CD4-positive, alpha-beta T cell (primary cell): ENCODE measurements around the gene TSC22D1. TPM values are rescaled to one million over a fixed set of nuclear protein-coding genes. Genes with fewer than 3 reads are reported as not detected.

Experiments
- ATAC-seq: fragments of 200-7000 bp; cut with Tn5 transposase; one replicate; pipeline ENCODE4 v1.10.0; 2022; ENCODE audit warnings: mild to moderate bottlenecking; ENCODE audit not compliant: poor library complexity
- CTCF ChIA-PET: fragments of 350-600 bp; sonication (Branson Sonifier 250); formaldehyde crosslinking; loops from one replicate; lab custom pipeline; 2021; ENCODE audit warnings: antibody characterized with exemption, inconsistent platforms; lab: Charles Lee
- POLR2A ChIA-PET: fragments of 350-600 bp; sonication (Branson Sonifier 250); formaldehyde crosslinking; loops from one replicate; lab custom pipeline; 2021; ENCODE audit warnings: antibody characterized with exemption, inconsistent platforms; lab: Charles Lee
- DNase-seq, 14 experiments: peaks; one replicate each; pipeline ENCODE4 v3.0.0-alpha.2; 2013 to 2020; ENCODE audit warnings: mixed read lengths in 2 of 14
- H3K27ac ChIP-seq, 2 donors: one replicate each; pipeline versions ENCODE4 v1.5.1 to v1.7.0; 2013; ENCODE audit warnings: low read length in 2 of 2, low read depth in 1 of 2, mild to moderate bottlenecking in 1 of 2
- H3K27me3 ChIP-seq, 2 experiments: 1 replicate in 1 of 2; 2 replicates in 1 of 2; pipeline versions ENCODE4 v1.6.1 to v1.7.0; 2013; ENCODE audit warnings: low read length in 2 of 2, control low read depth in 1 of 2, mild to moderate bottlenecking in 1 of 2, moderate library complexity in 1 of 2; ENCODE audit not compliant: insufficient read depth in 2 of 2, control insufficient read depth in 1 of 2
- H3K36me3 ChIP-seq: one replicate; pipeline ENCODE4 v1.6.1; 2013; ENCODE audit warnings: low read length, control low read depth; ENCODE audit not compliant: insufficient read depth
- H3K4me1 ChIP-seq: one replicate; pipeline ENCODE4 v1.6.1; 2013; ENCODE audit warnings: low read length, control low read depth; ENCODE audit not compliant: insufficient read depth
- H3K4me3 ChIP-seq: one replicate; pipeline ENCODE4 v1.5.1; 2013; ENCODE audit warnings: mild to moderate bottlenecking, low read length, moderate library complexity
- H3K9me3 ChIP-seq, 2 experiments: 1 replicate in 1 of 2; 2 replicates in 1 of 2; pipeline versions ENCODE4 v1.6.1 to v1.7.0; 2013; ENCODE audit warnings: low read length in 2 of 2, mild to moderate bottlenecking in 2 of 2, control low read depth in 1 of 2, moderate library complexity in 1 of 2; ENCODE audit not compliant: control insufficient read depth in 1 of 2, insufficient read depth in 1 of 2
- H3K27ac Mint-ChIP-seq: one replicate; pipeline ENCODE4 v1.8.0; 2020; ENCODE audit warnings: mixed read lengths
- H3K27me3 Mint-ChIP-seq: one replicate; pipeline ENCODE4 v1.8.0; 2021; ENCODE audit warnings: mixed read lengths
- H3K36me3 Mint-ChIP-seq: one replicate; pipeline ENCODE4 v1.8.0; 2021; ENCODE audit warnings: low read depth, mixed read lengths
- H3K4me1 Mint-ChIP-seq: one replicate; pipeline ENCODE4 v1.8.0; 2021; ENCODE audit warnings: low read depth, mixed read lengths
- H3K4me3 Mint-ChIP-seq: one replicate; pipeline ENCODE4 v1.8.0; 2020; ENCODE audit warnings: mild to moderate bottlenecking, mixed read lengths
- H3K9me3 Mint-ChIP-seq: one replicate; pipeline ENCODE4 v1.8.0; 2020; ENCODE audit warnings: mixed read lengths
- CTCF ChIP-seq: fragments of 200-600 bp; IDR thresholded peaks from one replicate; pipeline ENCODE4 v1.8.0; 2022; ENCODE audit warnings: antibody characterized with exemption, mild to moderate bottlenecking
- intact Hi-C, 2 experiments: fragments of 100-400 bp; cut with DNase I in 1 of 2; cut with micrococcal nuclease in 1 of 2; formaldehyde crosslinking; loops; one replicate each; pipeline versions ENCODE4 v1.15.1 to v1.9.0; 2023 to 2025; cut with DNase I, micrococcal nuclease
- total RNA-seq, 174 experiments: library from RNA in 2 of 174; stranded (reverse) in 2 of 174; gene quantifications; one replicate each; pipeline ENCODE4 v1.2.3 and lab custom pipeline; 2021 to 2026

TSC22D1 gene
- total RNA-seq, 2 experiments from 2014 or later, result 24.0 to 26.5 TPM

- H3K9me3 Mint-ChIP-seq, result no peaks in the 10 kb centered on the region
- H3K36me3 Mint-ChIP-seq, result no peaks in the 10 kb centered on the region
- CTCF ChIA-PET, result no interaction called here
- Histone ChIP-seq H3K27me3 (no peaks in the 10 kb centered on the region), H3K9me3 (no peaks in the 10 kb centered on the region), H3K4me1 (no peaks in the 10 kb centered on the region), H3K36me3 (no peaks in the 10 kb centered on the region), H3K4me3 (no peak overlapping the region), H3K27ac (no peak overlapping the region)
- DNase-seq, result no peak
- no peaks in the 10 kb centered on the region for H3K4me1 Mint-ChIP-seq
- POLR2A ChIA-PET, result no interaction called here
- intact Hi-C loops, result no loop called here
- H3K4me3 Mint-ChIP-seq, result no peak overlapping the region
- TF ChIP-seq CTCF, result no peak
- ATAC-seq, result no peak
- no peaks in the 10 kb centered on the region for H3K27me3 Mint-ChIP-seq
- H3K27ac Mint-ChIP-seq, result no peak overlapping the region
Measured at GRCh38 chr13:44402899-44403445, 173.2 kb downstream of the TSC22D1 start.

DNA sequence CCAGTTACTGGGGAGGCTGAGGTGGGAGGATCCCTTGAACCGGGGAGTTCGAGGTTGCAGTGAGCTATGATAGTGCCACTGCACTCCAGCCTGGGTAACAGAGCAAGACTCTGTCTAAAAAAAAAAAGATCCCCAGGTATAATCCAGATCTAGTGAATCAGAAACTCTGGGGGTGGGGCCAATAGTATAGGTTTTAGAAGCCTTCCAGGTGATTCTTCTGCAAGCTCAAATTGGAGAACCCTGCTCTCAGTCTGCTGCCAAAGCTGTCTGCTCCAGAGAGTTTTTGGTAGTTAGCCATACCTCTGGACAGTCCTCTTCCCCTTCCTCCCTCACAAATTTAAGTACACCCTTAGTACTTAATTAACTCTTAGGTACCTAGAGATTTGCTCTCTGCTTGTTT lies 174.6 kb downstream of the TSC22D1 start:
- intact Hi-C loops, result no loop called here
- ATAC-seq, result no peak
- no peak overlapping the region for H3K4me3 ChIP-seq

DNA sequence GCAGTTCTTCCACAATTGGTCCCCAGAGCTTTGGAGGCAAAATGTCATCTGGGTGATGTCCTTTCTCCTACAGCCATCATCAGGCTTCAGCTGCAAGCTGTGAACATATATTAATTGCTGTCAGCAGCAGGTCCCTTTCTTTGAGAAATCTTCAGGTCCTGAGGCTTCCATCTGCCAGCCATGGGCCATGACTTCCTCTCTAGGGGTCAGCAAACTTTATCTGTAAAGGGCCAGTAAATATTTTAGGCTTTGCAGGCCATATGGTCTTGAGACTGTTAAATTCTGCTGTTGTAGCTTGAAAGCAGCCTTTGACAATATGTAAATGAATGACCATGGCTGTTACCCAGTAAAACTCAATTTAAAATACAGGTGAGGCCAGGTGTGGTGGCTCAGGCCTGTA lies 175.4 kb downstream of the TSC22D1 start:
- H3K4me3 Mint-ChIP-seq, result no peak overlapping the region
- no peaks in the 10 kb centered on the region for H3K9me3 Mint-ChIP-seq
- CTCF ChIA-PET, result no interaction called here

More for the DNA sequence above, 174.6 kb downstream of the TSC22D1 start:
- H3K36me3 Mint-ChIP-seq, result no peaks in the 10 kb centered on the region
- ChIA-PET CTCF (no interaction called here), POLR2A (no interaction called here)
- no peaks in the 10 kb centered on the region for H3K36me3 ChIP-seq
- H3K4me3 Mint-ChIP-seq, result no peak overlapping the region
- H3K4me1 ChIP-seq, result no peaks in the 10 kb centered on the region
- H3K9me3 Mint-ChIP-seq, result no peaks in the 10 kb centered on the region
- no peak for TF ChIP-seq CTCF
- H3K27ac Mint-ChIP-seq, result no peak overlapping the region
- no peaks in the 10 kb centered on the region for H3K9me3 ChIP-seq
- H3K4me1 Mint-ChIP-seq, result no peaks in the 10 kb centered on the region
- H3K27ac ChIP-seq, result no peak overlapping the region
- no peak for DNase-seq
- no peaks in the 10 kb centered on the region for H3K27me3 Mint-ChIP-seq
- H3K27me3 ChIP-seq, result no peaks in the 10 kb centered on the region

More for the DNA sequence above, 175.4 kb downstream of the TSC22D1 start:
- Histone ChIP-seq H3K4me1 (no peaks in the 10 kb centered on the region), H3K4me3 (no peak overlapping the region), H3K27ac (no peak overlapping the region), H3K27me3 (no peaks in the 10 kb centered on the region), H3K9me3 (no peaks in the 10 kb centered on the region), H3K36me3 (no peaks in the 10 kb centered on the region)
- Mint-ChIP-seq H3K4me1 (no peaks in the 10 kb centered on the region), H3K27me3 (peaks cover 2% of the 10 kb centered on the region), H3K36me3 (no peaks in the 10 kb centered on the region), H3K27ac (no peak overlapping the region)
- intact Hi-C loops, result no loop called here
- ATAC-seq (no peak), DNase-seq (no peak)
- POLR2A ChIA-PET, result no interaction called here
- no peak for TF ChIP-seq CTCF
